ENCODE data around the gene B4GALT5.
"Not testable (repeated sequence)": the region's sequence is repeated elsewhere in the genome, so short reads cannot be mapped to it uniquely, and the experiment has no call there.

The B4GALT5 gene

GRCh38 chr20:49713753-49714712 lies at the start of gene B4GALT5:
TSS of gene B4GALT5 (minus strand) at chr20:49713878. CDS start at chr20:49713690, 188 bp downstream.
- DNase-seq = peak; percentile 44

GRCh38 chr20:49762940-49763766 lies 49.5 kb upstream of the B4GALT5 start:
- DNase-seq = no peak

GRCh38 chr20:49761888-49762287 lies 48.2 kb upstream of the B4GALT5 start:
- DNase-seq = not testable (repeated sequence)

- no peak for DNase-seq
These were observed 45.7 kb upstream of the B4GALT5 start for GRCh38 chr20:49759266-49759950.

GRCh38 chr20:49758781-49759180 lies 45.1 kb upstream of the B4GALT5 start:
- DNase-seq = peak; percentile 17

- no peak for DNase-seq
These were observed 43.9 kb upstream of the B4GALT5 start for GRCh38 chr20:49757597-49757996.

- DNase-seq = no peak
These were observed 42.6 kb upstream of the B4GALT5 start for GRCh38 chr20:49756241-49756640.

- no peak for DNase-seq
These were observed 40.9 kb upstream of the B4GALT5 start for GRCh38 chr20:49754596-49754995.

- no peak for DNase-seq
These were observed 39.5 kb upstream of the B4GALT5 start for GRCh38 chr20:49753133-49753532.

- DNase-seq = no peak
These were observed 38.7 kb upstream of the B4GALT5 start for GRCh38 chr20:49752201-49752903.

- DNase-seq = no peak
These were observed 37.7 kb upstream of the B4GALT5 start for GRCh38 chr20:49751397-49751736.

GRCh38 chr20:49750611-49751396 lies 37.1 kb upstream of the B4GALT5 start:
- no peak for DNase-seq

GRCh38 chr20:49749625-49750024 lies 35.9 kb upstream of the B4GALT5 start:
- no peak for DNase-seq

GRCh38 chr20:49748525-49748838 lies 34.8 kb upstream of the B4GALT5 start:
- DNase-seq = no peak

- DNase-seq = no peak
These were observed 34.2 kb upstream of the B4GALT5 start for GRCh38 chr20:49747707-49748524.

- DNase-seq = no peak
These were observed 29.3 kb upstream of the B4GALT5 start for GRCh38 chr20:49742948-49743347.

GRCh38 chr20:49741977-49742376 lies 28.3 kb upstream of the B4GALT5 start:
- DNase-seq = no peak

- DNase-seq = no peak
These were observed 27.1 kb upstream of the B4GALT5 start for GRCh38 chr20:49740807-49741206.

GRCh38 chr20:49739042-49739441 lies 25.4 kb upstream of the B4GALT5 start:
- DNase-seq = no peak

- no peak for DNase-seq
These were observed 23.6 kb upstream of the B4GALT5 start for GRCh38 chr20:49737260-49737659.

GRCh38 chr20:49729780-49730179 lies 16.1 kb upstream of the B4GALT5 start:
- no peak for DNase-seq
